ENCODE results near the gene CHKB. TPM values are rescaled to one million over a fixed set of nuclear protein-coding genes. Genes with fewer than 3 reads are reported as not detected.

Gene CHKB
- total RNA-seq, 1 donor from 2014 or later, result 147 TPM

GRCh38 chr22:50548040-50548920 lies 34.4 kb downstream of the CHKB start:
- H3K4me3 Mint-ChIP-seq (ENCODE audit: unreplicated experiment), result no peak overlapping the region
- peaks cover 8% of the 10 kb centered on the region for H3K27me3 Mint-ChIP-seq (ENCODE audit: unreplicated experiment)
- no peak for TF ChIP-seq CTCF (IDR thresholded peaks at IDR 0.05; ENCODE audit: partially characterized antibody, unreplicated experiment)
- H3K36me3 Mint-ChIP-seq (ENCODE audit: unreplicated experiment), result no peaks in the 10 kb centered on the region
- peaks cover 4% of the 10 kb centered on the region for H3K4me1 Mint-ChIP-seq (ENCODE audit: low read depth, unreplicated experiment)
- H3K9me3 Mint-ChIP-seq (ENCODE audit: unreplicated experiment), result no peaks in the 10 kb centered on the region
- H3K27ac Mint-ChIP-seq (ENCODE audit: unreplicated experiment), result no peak overlapping the region
- peak; percentile 40 for DNase-seq

- Mint-ChIP-seq H3K4me3 (ENCODE audit: unreplicated experiment) (no peak overlapping the region), H3K4me1 (ENCODE audit: low read depth, unreplicated experiment) (peaks cover 4% of the 10 kb centered on the region), H3K9me3 (ENCODE audit: unreplicated experiment) (no peaks in the 10 kb centered on the region), H3K36me3 (ENCODE audit: unreplicated experiment) (no peaks in the 10 kb centered on the region), H3K27ac (ENCODE audit: unreplicated experiment) (no peak overlapping the region), H3K27me3 (ENCODE audit: unreplicated experiment) (peaks cover 6% of the 10 kb centered on the region)
- no peak for TF ChIP-seq CTCF (IDR thresholded peaks at IDR 0.05; ENCODE audit: partially characterized antibody, unreplicated experiment)
- no peak for DNase-seq
These were observed 35.2 kb downstream of the CHKB start for GRCh38 chr22:50547263-50547985.

GRCh38 chr22:50546326-50547262 lies 36.1 kb downstream of the CHKB start:
- H3K27ac Mint-ChIP-seq (ENCODE audit: unreplicated experiment), result no peak overlapping the region
- H3K36me3 Mint-ChIP-seq (ENCODE audit: unreplicated experiment), result no peaks in the 10 kb centered on the region
- no peaks in the 10 kb centered on the region for H3K9me3 Mint-ChIP-seq (ENCODE audit: unreplicated experiment)
- TF ChIP-seq CTCF (IDR thresholded peaks at IDR 0.05; ENCODE audit: partially characterized antibody, unreplicated experiment), result no peak
- peaks cover 6% of the 10 kb centered on the region for H3K27me3 Mint-ChIP-seq (ENCODE audit: unreplicated experiment)
- H3K4me3 Mint-ChIP-seq (ENCODE audit: unreplicated experiment), result no peak overlapping the region
- peaks cover 4% of the 10 kb centered on the region for H3K4me1 Mint-ChIP-seq (ENCODE audit: low read depth, unreplicated experiment)
- DNase-seq, result no peak

GRCh38 chr22:50545522-50546325 lies 36.9 kb downstream of the CHKB start, which contains the start of gene KLHDC7B:
TSS of gene KLHDC7B (plus strand) at chr22:50545899. CDS start at chr22:50546244, 345 bp downstream.
- no peak for DNase-seq
- H3K27ac Mint-ChIP-seq (ENCODE audit: unreplicated experiment), result no peak within 1 kb of the TSS
- H3K27me3 Mint-ChIP-seq (ENCODE audit: unreplicated experiment), result peaks cover 6% of the 10 kb centered on the region
- TF ChIP-seq CTCF (IDR thresholded peaks at IDR 0.05; ENCODE audit: partially characterized antibody, unreplicated experiment), result no peak
- H3K36me3 Mint-ChIP-seq (ENCODE audit: unreplicated experiment), result no peaks in the 10 kb centered on the region
- peaks cover 2% of the 10 kb centered on the region for H3K9me3 Mint-ChIP-seq (ENCODE audit: unreplicated experiment)
- H3K4me1 Mint-ChIP-seq (ENCODE audit: low read depth, unreplicated experiment), result peaks cover 5% of the 10 kb centered on the region
- no peak within 1 kb of the TSS for H3K4me3 Mint-ChIP-seq (ENCODE audit: unreplicated experiment)

Data from glutamatergic neuron (in vitro differentiated cells).